HG03520 (cell line): ENCODE data around the gene SAMD11.

Source experiments
- ATAC-seq: cut with Tn5 transposase; IDR thresholded peaks from one replicate; pipeline ENCODE4 v1.9.1; 2021; ENCODE audit warnings: mild to moderate bottlenecking, moderate library complexity; ENCODE audit not compliant: unreplicated experiment

Gene SAMD11

DNA sequence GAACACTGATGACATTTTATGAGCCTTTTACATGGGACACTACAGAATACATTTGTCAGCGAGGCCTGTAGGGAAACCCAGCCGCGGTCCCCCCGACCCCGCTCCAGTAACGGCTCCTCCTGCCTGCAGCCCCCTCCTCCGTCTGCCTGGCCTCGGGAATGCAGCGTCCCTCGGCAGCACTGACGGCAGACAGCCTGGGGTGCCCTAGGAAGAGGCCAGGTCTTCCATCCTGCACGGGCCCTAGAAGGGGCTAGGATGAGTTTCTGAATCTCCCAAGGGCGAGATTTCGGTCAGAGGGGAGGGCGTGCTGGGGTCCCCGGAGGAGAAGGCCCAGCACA, 8.4 kb downstream of the SAMD11 start:
- ATAC-seq, result no peak

DNA sequence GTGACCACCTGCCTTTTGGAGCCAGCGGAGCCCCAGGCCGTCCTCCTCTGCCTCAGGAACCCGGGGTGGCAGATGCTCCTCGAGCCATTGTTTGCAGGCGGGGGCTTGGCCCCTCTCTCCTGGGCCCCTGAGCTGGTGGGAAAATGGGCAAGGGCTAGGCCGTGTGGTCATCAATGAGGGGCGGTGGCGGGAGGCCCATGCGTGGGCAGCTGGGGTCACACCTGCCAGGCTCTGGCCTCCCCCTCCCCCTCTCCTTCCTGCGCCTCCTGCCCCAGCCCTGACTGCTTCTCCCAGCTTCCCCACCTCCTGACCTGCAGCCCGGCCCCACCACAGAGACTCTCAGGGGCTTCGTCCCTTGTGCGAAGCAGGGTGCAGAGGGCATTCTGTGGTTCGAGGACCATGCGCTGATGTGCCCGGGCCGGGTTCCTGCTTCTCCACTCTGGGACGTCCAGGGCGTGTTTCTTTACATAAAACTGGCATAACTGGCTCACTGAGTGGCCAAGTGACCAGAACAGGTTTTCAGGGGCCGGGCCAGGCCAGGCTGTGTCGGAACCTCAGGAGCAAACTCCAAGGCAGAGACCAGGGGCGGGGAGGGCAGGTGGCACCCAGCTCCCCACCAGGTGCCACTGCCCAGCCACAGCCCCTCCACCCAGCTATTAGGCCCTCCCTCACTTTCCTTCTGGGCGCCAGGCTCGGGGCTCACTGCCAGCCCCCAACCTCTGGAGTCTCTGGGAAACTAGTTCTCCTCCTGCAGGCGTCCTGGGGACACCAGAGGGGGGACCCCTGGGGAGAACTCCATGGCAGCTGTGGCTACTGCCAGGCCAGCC, 9.3 kb downstream of the SAMD11 start:
- ATAC-seq, result no peak

DNA sequence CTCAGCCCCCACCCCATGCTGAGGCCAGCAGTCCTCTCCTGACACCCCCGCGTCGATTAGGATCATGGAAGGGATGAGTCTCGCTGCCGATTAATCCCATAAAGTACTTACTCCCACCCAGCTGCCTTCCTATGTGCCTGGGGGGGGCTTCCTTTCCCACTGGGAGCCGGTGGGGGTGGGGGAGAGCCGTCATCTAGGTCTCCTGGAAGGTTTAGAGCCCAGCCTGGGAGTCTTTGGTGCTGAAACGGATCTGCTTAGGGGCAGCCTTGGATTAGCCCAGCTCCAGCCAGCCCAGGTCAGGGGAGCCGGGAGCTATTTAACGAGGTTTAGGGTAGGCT, 9.8 kb downstream of the SAMD11 start:
- ATAC-seq, result no peak

DNA sequence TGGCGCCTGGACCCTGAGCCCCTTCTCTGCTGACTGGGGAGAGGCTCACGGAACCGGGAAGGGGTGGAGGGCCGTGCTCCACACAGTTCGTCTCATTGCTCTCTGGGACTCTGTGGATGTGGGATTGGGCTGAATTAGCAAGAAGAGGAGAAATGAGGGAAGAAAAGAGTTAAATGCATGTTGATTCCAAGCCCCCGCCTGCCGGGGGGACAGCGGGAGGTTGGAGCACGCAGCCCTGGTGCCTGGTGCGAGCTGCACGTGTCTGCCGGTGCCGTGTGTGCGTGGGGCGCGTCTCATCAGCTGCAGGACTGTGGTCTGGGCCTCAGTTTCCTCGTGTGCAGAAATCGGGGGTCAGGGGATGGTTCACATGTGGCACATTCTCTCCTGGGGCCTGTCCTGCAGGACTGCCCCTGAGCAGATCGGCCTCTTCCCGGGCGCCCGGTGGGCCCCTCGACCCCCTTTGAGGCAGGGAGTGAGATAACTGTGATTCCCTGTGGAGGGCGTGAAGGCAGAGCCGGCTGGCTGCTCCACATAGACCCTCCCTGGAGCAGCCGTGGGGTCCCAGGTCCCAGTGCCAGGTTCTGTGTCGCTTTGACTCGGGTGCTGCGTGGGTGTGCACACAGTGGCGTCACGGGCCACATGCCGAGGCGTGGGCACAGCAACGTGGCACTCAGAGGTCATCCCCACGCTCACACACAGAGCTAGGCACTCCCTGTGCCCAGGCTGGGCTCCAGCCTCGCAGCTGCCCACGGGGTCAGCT, 11.4 kb downstream of the SAMD11 start:
- ATAC-seq, result no peak

DNA sequence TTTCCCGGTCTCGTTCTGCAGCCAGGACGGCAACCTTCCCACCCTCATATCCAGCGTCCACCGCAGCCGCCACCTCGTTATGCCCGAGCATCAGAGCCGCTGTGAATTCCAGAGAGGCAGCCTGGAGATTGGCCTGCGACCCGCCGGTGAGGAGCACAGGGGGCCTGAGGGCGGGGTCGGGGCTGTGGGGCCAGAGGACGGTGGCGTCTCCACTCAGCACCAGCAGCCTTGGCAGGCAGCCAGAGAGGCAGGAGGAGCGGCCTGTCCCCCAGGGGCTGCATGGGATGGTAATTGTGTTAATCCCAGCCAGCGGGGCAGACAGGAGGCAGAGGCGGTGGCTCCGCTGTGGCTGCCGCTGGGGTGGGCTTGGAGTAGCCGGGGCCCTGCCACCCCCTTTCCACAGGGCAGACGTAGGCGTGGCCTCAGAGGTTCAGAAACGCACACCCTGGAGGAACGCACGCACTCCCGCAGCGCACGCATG, 12.1 kb downstream of the SAMD11 start:
- no peak for ATAC-seq

DNA sequence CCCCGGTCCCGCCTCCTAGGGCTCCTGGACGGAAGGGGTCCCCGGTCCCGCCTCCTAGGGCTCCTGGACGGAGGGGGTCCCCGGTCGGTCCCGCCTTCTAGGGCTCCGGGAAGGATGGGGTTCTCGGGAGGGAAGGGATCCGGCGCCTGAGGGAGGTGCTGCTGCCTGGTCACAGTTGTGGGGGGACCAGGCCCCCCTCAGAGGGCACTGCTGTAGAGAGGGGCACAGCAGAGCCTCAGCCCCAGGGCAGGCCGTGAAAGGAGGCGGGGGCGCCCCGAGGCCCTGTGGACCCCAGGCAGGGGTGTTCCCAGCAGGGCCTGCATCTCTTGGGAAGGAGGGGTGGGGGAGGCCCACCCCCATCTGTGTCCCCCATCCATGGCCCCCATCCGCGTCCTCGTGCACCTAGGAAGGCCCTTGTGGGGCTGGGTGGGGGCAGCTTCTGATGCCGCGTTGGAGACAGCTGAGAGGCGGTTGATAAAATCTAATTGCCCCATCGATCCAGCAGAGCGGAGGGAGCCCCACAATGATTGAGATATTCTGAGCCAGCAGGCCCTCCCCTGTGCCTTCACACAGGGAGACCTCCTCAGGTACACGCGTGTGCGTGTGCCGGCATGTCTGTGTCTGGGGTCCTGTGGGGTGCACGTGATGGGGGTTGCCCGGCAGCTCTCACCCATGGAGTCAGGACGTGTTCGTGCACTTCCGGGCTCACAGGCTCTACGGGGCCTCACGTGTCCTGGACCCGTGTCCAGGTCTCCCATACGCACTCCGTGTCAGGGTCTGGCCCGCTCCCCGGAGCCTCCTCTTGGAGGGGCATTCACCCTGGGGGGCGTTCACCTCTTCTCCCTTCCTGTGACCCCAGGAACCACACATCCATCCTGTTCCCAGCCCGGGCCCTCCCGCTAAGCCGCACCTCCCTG, 12.9 kb downstream of the SAMD11 start:
- no peak for ATAC-seq

DNA sequence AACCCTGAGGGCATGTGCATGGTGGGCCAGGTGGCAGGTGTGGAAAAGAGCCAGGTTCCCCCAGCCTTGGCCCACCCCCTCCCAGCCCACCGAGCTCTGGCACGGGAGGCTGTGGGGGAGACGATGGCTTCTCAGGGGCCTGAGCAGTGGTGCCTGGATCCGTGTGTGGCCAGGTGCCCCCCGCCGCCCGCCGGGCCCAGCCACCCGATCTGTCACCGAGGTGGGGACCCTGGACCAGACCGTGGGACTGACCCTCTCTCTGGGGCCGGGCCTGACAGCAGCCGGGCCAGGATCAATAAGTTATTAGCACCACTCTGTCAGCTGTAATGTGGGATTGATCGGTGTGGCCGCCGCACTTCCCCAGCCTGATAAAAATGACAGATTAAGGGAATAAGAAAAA, 13.8 kb downstream of the SAMD11 start:
- ATAC-seq, result no peak

DNA sequence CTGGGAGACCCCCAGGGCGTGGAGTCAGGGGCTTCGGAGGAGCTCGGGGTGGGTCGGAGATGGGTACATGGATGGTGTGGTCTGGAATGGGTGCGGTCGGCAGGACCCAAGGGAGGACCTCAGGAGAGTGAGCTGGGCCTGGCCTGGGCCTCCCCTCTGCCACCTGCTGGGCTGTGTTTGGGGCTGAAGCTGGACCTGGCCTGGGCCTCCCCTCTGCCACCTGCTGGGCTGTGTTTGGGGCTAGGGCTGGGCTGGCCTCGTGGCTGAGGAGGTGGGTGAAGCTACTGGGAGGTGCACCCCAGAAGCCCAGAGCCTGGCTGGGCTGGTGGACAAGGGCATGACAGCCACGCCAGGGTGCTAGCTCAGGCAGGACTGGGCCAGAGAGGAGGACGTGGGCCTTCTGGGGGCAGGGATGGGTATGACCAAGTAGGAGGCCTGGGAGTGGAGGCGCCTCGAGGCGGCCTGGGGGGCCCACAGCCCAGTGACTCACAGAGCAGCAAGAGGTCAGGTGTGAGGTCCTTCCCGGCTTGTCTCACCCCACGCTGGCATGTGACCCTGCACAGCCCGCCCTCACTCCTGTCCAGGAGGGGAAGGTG, 14.5 kb downstream of the SAMD11 start:
- ATAC-seq, result no peak

DNA sequence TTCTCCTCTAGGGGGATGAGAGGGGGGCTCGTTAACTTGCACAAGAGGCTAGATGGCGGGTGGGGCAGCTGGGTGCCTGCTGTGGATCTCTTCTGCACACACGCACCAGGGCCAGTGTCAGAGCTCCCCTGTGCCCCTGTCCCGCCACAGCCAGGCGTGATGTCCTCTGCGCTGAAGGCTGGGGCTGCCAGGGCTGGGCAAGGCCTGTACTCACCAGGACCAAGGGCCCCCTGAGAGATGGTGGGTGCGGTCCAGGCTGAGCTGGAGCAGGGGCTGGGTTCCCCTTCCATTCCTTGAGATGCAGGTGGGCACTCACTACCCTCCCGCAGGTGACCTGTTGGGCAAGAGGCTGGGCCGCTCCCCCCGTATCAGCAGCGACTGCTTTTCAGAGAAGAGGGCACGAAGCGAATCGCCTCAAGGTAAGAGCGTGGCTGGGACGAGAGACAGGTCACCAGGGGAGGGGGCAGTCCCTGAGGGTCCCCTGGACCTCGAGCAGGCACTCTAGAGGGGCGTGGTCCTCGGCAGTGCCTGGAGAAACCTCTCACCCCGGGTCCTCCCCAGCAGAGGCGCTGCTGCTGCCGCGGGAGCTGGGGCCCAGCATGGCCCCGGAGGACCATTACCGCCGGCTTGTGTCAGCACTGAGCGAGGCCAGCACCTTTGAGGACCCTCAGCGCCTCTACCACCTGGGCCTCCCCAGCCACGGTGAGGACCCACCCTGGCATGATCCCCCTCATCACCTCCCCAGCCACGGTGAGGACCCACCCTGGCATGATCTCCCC, 15.2 kb downstream of the SAMD11 start:
- ATAC-seq, result no peak

DNA sequence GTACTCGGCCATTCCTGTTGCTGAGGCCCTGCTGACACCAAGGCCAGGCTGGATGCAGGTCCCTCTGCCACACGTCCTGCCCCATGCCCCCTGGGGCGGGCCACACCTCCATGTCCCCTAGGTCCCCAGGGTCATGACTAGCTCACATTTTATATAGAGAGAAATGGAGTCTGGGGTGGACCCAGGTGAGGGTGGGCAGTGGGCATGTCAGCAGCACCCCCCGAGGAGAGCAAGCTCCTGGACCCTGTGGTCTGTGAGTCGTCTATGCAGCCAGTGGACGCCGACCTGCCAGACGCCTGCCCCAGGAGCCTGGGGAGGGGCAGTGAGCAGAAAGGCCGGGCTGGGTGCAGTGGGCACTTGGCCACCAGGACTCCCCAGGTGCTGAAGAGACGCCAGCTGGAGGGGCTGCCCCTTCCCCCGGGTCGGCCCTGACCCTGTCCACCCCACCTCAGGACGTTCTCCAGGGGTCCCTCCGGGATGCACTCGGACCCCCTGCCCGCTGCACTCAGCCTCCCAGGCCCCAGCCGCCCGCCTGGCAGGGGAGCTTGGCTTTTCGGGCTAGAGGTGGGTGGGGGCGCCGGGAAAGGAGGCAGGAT, 15.9 kb downstream of the SAMD11 start:
- no peak for ATAC-seq

DNA sequence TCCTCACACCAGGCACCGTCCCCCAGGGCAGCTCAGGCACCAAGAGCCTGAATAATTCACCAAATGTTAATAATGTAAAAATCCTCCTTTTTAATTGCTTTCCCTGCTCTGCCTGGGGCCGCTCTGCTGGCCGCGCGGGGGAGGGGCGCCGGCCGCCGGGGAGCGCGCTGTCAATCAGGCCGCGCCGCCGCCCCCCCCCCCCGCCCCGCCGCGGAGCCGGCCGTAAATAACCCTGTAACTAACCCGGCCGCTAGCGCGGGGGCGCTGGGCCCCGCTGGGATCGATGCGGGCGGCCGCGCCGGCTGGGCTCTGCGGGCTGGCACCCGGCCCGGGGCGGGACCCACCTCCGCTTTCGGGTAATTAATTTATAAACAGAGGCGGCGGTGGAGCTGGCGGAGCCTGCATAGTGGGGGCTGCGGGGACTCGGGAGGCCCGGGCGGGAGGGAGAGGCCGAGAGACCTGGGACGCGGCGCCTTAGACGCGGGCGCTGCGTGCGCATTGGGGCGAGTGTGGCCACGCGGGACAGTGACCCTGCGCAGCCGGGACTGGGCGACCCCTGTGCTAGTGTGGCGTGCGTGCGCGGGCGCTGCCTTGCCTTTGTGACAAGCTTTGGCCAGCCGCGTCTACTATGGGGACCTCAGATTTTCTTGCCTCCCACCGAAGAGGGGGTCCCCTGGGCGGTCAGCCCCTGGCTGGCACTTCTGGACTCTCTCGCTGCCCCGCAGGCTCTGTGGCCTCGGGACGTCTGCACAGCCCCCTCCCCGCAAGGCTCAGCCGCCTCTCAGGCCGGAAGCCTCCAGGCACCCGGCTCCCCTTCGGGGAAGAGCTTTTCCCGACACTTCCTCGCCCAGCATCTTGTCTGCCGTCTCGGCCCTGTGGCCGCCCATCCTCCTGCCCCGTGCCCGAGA, 16.6 kb downstream of the SAMD11 start:
- ATAC-seq, result no peak

DNA sequence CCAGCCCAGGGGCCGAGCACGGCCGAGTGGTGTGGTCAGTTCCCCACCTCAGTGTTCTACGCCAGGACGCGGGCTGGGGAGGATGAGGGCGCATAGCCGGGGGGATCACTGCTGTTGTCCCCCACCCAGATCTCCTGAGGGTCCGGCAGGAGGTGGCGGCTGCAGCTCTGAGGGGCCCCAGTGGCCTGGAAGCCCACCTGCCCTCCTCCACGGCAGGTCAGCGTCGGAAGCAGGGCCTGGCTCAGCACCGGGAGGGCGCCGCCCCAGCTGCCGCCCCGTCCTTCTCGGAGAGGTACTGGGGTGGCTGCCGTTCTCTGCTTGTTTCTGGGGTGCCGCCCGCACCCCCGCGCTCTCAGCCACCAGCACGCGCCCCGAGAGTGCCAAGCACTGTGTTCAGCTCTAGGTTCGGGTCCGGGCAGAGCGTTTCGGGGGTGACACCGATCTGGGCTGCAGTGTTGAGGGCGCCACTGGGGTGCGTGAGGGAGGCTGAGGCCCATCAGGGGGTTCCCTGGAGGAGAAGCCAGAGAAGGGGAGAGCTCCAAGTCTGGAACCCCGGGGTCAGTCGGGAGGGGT, 17.4 kb downstream of the SAMD11 start:
- no peak for ATAC-seq

DNA sequence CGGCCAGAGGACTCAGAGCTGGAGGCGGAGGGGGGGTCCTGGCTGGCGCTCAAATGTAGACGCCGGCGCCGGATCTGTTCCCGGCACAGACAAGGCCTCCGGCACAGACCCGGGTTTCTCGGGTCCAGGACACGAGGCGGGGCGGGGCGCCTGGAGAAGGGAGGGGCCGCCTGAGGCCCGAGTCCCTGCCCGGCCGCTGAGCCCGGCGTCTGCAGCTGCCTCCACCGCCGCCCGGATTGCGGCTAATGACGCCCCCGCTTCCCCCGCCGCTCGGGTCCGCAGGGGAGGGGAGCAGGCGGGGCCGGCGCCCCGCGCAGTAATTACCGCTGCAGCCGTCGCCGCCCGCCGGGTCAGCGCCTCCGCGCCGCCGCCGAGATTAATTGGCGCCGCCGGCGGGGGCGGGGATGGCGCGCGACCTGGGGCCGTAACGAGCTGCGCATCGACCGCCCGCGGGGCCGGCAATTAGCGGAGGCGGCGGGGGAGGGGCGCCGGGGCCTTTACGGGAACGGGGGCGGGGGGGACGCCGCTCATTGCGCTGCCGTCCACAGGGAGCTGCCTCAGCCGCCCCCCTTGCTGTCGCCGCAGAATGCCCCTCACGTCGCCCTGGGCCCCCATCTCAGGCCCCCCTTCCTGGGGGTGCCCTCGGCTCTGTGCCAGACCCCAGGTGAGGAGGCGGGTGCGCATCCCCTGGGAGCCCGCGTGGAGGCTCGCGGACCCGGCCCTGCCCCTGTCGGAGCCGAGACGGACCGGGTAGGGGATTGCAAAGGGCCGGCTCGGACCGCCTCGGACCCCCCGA, 18.1 kb downstream of the SAMD11 start:
- ATAC-seq, result no peak

DNA sequence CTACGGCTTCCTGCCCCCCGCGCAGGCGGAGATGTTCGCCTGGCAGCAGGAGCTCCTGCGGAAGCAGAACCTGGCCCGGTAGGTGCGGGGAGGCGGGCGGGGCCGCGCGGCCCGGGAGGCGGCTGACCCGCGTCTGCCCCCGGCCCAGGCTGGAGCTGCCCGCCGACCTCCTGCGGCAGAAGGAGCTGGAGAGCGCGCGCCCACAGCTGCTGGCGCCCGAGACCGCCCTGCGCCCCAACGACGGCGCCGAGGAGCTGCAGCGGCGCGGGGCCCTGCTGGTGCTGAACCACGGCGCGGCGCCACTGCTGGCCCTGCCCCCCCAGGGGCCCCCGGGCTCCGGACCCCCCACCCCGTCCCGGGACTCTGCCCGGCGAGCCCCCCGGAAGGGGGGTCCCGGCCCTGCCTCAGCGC, 18.7 kb downstream of the SAMD11 start:
- no peak for ATAC-seq

DNA sequence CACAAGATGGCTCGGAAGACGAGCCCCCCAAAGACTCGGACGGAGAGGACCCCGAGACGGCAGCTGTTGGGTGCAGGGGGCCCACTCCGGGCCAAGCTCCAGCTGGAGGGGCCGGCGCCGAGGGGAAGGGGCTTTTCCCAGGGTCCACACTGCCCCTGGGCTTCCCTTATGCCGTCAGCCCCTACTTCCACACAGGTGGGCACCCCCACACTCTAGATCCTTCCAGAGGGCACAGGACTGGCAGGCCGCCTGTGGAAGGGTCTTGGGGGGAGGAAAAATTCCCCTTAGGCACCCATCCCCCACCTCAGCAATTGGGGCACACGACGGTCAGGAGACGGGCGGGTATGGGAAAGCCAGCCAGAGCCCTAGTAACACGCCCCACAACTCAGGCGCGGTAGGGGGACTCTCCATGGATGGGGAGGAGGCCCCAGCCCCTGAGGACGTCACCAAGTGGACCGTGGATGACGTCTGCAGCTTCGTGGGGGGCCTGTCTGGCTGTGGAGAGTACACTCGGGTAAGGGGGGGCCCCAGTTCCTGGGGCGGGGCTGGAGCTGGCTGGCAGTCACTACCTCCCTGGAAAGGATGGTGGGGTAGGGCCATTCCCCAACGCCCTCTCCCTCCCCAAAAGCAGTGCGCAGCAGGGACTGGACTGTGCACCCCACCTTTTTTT, 19.3 kb downstream of the SAMD11 start:
- ATAC-seq, result no peak

DNA sequence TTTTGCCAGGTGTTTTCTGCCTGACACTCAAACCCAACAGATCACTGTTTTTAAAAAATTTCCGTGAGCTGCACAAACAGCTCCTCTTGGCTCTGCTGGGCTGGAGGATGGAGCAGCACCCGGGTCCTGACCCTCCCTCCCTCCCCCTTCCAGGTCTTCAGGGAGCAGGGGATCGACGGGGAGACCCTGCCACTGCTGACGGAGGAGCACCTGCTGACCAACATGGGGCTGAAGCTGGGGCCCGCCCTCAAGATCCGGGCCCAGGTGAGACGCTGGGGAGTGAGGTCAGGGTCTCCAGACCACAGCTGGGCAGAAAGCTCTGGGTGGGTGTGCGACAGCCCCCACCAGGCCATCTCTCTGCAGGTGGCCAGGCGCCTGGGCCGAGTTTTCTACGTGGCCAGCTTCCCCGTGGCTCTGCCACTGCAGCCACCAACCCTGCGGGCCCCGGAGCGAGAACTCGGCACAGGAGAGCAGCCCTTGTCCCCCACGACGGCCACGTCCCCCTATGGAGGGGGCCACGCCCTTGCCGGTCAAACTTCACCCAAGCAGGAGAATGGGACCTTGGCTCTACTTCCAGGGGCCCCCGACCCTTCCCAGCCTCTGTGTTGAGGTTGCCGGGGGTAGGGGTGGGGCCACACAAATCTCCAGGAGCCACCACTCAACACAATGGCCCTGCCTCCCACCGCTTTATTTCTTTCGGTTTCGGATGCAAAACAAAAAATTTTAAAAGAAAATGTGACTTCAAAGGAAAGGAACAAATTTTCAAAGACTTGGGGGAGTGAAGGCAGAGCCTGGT, 20.0 kb downstream of the SAMD11 start:
- ATAC-seq, result no peak
